Uterus (tissue), 4 donors: ENCODE measurements around the gene ZNF804B. TPM values are rescaled to one million over a fixed set of nuclear protein-coding genes. Genes with fewer than 3 reads are reported as not detected.

ENCODE experiments used
- DNase-seq, 2 donors: peaks; one replicate each; pipeline ENCODE4 v3.0.0-alpha.2; 2019 to 2020
- H3K27ac ChIP-seq, 2 donors: fragments of 200-600 bp; sonication (generic); 1 replicate in 1 of 2; 2 replicates in 1 of 2; pipeline ENCODE4 v1.5.1; 2016 to 2018
- H3K27me3 ChIP-seq, 2 donors: fragments of 200-600 bp; sonication (generic); one replicate each; pipeline ENCODE4 v1.5.1; 2018 to 2019; ENCODE audit warnings: control low read depth in 1 of 2
- H3K36me3 ChIP-seq, 2 donors: fragments of 200-600 bp; sonication (generic); one replicate each; pipeline ENCODE4 v1.5.1; 2019; ENCODE audit warnings: control low read depth in 1 of 2
- H3K4me1 ChIP-seq, 2 donors: fragments of 200-600 bp; sonication (generic); one replicate each; pipeline ENCODE4 v1.5.1; 2018 to 2019; ENCODE audit warnings: control low read depth in 1 of 2
- H3K4me3 ChIP-seq, 2 donors: fragments of 200-600 bp; sonication (generic); 1 replicate in 1 of 2; 2 replicates in 1 of 2; pipeline ENCODE4 v1.5.1; 2018 to 2019; ENCODE audit warnings: mild to moderate bottlenecking in 1 of 2
- H3K9me3 ChIP-seq, 2 donors: fragments of 200-600 bp; sonication (generic); one replicate each; pipeline ENCODE4 v1.5.1; 2019; ENCODE audit warnings: control low read depth in 1 of 2
- POLR2A ChIP-seq, 2 donors: fragments of 450-650 bp; IDR thresholded peaks; one replicate each; pipeline ENCODE4 v1.6.1; 2016; ENCODE audit warnings: antibody characterized with exemption in 2 of 2, mild to moderate bottlenecking in 1 of 2, moderate library complexity in 1 of 2
- intact Hi-C: fragments of 100-400 bp; cut with DNase I; formaldehyde crosslinking; loops from one replicate; pipeline ENCODE4 v1.15.1; 2023; ENCODE audit warnings: low total_unique reads
- small RNA-seq: library from RNA; depleted of rRNA; stranded (forward); fragments of <200 nt; gene quantifications from one replicate; pipeline ENCODE3, GENCODE V24; 2016
- total RNA-seq, 4 donors: library from RNA; depleted of rRNA in 3 of 4; stranded (reverse); fragments of >200 nt in 3 of 4; gene quantifications; one replicate each; pipeline versions ENCODE4 v1.1.0 to v1.2.4, GENCODE V29; 2014 to 2023
- TF ChIP-seq, protein P1 (sequence below), 4 experiments: fragments of 200-600 bp in 2 of 4; fragments of 450-650 bp in 2 of 4; sonication (generic) in 2 of 4; IDR thresholded peaks; one replicate each; pipeline ENCODE4 v1.5.1; 2016 to 2019; ENCODE audit warnings: antibody characterized with exemption in 4 of 4, mild to moderate bottlenecking in 2 of 4, moderate library complexity in 1 of 4
- donor health status: DM: yes; HTN: yes; CAD: no.

ZNF804B gene
- total RNA-seq, 4 donors from 2014 or later = 0.07 TPM; not detected in 3

DNA sequence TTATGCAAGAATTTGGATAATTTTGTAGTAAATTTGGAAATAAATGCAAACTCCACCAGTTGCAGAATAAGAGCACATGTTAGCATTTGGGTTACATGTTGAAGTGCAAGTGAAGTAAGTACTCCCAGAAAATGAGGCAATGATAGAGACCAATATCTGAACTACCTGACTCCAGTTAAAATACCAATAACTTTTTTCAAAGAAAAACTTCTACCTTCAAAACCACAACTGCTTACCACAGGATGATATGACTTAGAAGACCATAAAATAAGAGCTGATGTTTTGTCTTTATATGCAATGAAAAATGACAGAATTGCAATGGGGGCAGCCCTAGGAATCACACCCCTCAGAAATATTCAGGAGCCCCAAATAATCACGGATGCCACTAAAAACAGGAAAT, 597.6 kb downstream of the ZNF804B start:
- TF ChIP-seq POLR2A (IDR thresholded peaks at IDR 0.05) = no peak
- TF ChIP-seq, protein P1, sequence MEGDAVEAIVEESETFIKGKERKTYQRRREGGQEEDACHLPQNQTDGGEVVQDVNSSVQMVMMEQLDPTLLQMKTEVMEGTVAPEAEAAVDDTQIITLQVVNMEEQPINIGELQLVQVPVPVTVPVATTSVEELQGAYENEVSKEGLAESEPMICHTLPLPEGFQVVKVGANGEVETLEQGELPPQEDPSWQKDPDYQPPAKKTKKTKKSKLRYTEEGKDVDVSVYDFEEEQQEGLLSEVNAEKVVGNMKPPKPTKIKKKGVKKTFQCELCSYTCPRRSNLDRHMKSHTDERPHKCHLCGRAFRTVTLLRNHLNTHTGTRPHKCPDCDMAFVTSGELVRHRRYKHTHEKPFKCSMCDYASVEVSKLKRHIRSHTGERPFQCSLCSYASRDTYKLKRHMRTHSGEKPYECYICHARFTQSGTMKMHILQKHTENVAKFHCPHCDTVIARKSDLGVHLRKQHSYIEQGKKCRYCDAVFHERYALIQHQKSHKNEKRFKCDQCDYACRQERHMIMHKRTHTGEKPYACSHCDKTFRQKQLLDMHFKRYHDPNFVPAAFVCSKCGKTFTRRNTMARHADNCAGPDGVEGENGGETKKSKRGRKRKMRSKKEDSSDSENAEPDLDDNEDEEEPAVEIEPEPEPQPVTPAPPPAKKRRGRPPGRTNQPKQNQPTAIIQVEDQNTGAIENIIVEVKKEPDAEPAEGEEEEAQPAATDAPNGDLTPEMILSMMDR (IDR thresholded peaks at IDR 0.05) = no peak
- intact Hi-C loops = no loop called here
- Histone ChIP-seq H3K4me3 (no peak overlapping the region), H3K27ac (no peak overlapping the region), H3K9me3 (no peaks in the 10 kb centered on the region), H3K27me3 (no peaks in the 10 kb centered on the region), H3K36me3 (no peaks in the 10 kb centered on the region), H3K4me1 (no peaks in the 10 kb centered on the region)
- DNase-seq = no peak

DNA sequence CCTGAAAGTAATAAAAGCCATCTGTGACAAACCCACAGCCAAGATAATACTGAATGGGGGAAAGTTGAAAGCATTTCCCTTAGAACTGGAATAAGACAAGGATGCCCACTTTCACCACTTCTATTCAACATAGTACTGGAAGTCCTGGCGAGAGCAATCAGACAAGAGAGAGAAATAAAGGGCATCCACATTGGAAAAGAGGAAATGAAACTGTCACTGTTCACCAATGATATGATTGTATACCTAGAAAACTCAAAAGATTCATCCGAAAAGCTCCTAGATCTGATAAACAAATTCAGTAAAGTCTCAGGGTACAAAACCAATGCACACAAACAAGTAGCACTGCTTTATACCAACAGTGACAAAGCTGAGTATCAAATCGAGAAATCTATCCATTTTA, 617.7 kb downstream of the ZNF804B start:
- H3K4me1 ChIP-seq = no peaks in the 10 kb centered on the region
- no peaks in the 10 kb centered on the region for H3K27me3 ChIP-seq
- DNase-seq = no peak
- H3K9me3 ChIP-seq = no peaks in the 10 kb centered on the region
- no peak overlapping the region for H3K4me3 ChIP-seq
- TF ChIP-seq, protein P1 (IDR thresholded peaks at IDR 0.05) = no peak
- TF ChIP-seq POLR2A (IDR thresholded peaks at IDR 0.05) = no peak
- intact Hi-C loops = no loop called here
- no peaks in the 10 kb centered on the region for H3K36me3 ChIP-seq
- H3K27ac ChIP-seq = no peak overlapping the region

DNA sequence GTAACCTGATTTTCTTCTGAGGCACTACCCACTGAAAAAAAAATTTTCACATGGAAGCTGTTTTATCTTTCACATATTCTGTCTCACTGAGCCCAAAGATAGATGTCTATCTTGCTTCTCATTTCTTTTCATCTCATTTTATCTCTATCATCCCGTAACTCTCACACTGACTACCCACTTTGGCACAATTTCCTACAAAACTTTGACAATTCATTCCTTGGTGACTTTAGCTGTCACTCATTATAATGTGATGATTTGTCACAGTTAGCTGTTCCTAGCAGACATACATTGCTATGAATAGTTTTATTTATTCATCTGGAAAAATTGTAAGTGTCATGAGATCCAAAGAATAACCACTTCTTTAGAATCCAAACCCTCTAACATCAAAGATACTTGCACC, 625.9 kb downstream of the ZNF804B start:
- Histone ChIP-seq H3K4me3 (no peak overlapping the region), H3K27ac (no peak overlapping the region), H3K27me3 (no peaks in the 10 kb centered on the region), H3K9me3 (no peaks in the 10 kb centered on the region), H3K4me1 (no peaks in the 10 kb centered on the region), H3K36me3 (no peaks in the 10 kb centered on the region)
- intact Hi-C loops = no loop called here
- no peak for DNase-seq
- TF ChIP-seq, protein P1 (IDR thresholded peaks at IDR 0.05) = no peak
- TF ChIP-seq POLR2A (IDR thresholded peaks at IDR 0.05) = no peak

Small RNA genes lying within 50 kb of the gene (small RNA-seq; reads per million reads assigned to genes)
- gene AC002127.1 = not detected

Other genes starting within 250 kb of the ZNF804B start
- gene TEX47, start 36.0 kb downstream of the ZNF804B start, total RNA-seq = not detected